Keratinocyte (primary cell): ENCODE data around the gene CDKN2AIPNL.

Source experiments
- EZH2 ChIP-seq: IDR thresholded peaks from one replicate; pipeline ENCODE4 v1.6.1; 2012; ENCODE audit warnings: inconsistent platforms, mild to moderate bottlenecking, low read length, moderate library complexity
- TF ChIP-seq, protein P1 (sequence below), 3 experiments: IDR thresholded peaks in 1 of 3; conservative IDR thresholded peaks in 1 of 3; optimal IDR thresholded peaks in 1 of 3; 2 replicates in 2 of 3; 3 replicates in 1 of 3; pipeline versions ENCODE3 to v1.5.1; 2011; ENCODE audit warnings: low read length in 3 of 3, mild to moderate bottlenecking in 3 of 3, moderate library complexity in 2 of 3, control low read depth in 1 of 3, inconsistent platforms in 1 of 3; ENCODE audit not compliant: insufficient read depth in 2 of 3; ENCODE audit errors: extremely low read depth in 1 of 3

DNA sequence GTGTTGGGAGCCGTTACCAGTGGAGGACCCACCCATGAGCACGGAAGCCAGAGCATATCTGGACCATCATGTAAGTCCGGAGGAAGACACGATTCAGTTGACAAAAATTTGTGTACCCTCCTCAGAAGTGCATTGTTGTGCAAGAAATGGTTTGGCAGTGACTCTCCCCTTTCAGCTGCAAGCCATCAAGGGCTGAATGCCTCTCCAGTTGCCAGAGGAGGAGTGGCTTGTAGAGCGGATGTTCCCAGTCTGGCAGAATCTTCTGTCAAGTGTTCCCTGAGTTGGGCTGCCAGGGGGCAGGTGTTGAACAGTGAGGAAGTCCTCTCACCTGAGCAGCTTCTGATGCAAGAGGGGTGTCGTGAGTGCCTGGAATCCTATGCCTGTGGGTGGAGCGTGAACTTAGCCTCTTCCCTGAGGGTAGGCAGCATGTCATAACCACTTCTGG lies 27.6 kb upstream of the CDKN2AIPNL start:
- TF ChIP-seq, protein P1, sequence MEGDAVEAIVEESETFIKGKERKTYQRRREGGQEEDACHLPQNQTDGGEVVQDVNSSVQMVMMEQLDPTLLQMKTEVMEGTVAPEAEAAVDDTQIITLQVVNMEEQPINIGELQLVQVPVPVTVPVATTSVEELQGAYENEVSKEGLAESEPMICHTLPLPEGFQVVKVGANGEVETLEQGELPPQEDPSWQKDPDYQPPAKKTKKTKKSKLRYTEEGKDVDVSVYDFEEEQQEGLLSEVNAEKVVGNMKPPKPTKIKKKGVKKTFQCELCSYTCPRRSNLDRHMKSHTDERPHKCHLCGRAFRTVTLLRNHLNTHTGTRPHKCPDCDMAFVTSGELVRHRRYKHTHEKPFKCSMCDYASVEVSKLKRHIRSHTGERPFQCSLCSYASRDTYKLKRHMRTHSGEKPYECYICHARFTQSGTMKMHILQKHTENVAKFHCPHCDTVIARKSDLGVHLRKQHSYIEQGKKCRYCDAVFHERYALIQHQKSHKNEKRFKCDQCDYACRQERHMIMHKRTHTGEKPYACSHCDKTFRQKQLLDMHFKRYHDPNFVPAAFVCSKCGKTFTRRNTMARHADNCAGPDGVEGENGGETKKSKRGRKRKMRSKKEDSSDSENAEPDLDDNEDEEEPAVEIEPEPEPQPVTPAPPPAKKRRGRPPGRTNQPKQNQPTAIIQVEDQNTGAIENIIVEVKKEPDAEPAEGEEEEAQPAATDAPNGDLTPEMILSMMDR (optimal IDR thresholded peaks at IDR 0.05 in 1 of 3, IDR thresholded peaks at IDR 0.05 in 1 of 3, conservative IDR thresholded peaks at IDR 0.05 in 1 of 3; ENCODE audit: extremely low read depth in 1 of 3, insufficient read depth in 2 of 3, low read length in 3 of 3) = peak in 2 of 3 experiments; percentile 17 to 45
- TF ChIP-seq EZH2 = no peak
